T-helper 1 cell treated with Interleukin-12 subunit alpha and Interleukin-12 subunit beta and Interleukin-4 antibody, amounts not matched to agents 30 ng/mL and 1 ng/mL, for 36 hours (primary cell): Measurements from ENCODE around the gene RXRA. TPM values are rescaled to one million over a fixed set of nuclear protein-coding genes. Genes with fewer than 3 reads are reported as not detected.

Experiments used
- intact Hi-C: fragments of 100-400 bp; cut with micrococcal nuclease; formaldehyde crosslinking; loops from one replicate; pipeline ENCODE4 v1.15.1; 2024
- total RNA-seq: library from RNA; stranded (reverse); gene quantifications from 2 replicates; pipeline ENCODE4 v1.2.3, GENCODE V29; 2022

RXRA gene
- total RNA-seq, 1 donor from 2014 or later, result 2.0 TPM

GRCh38 chr9:134427153-134427782 is 101.0 kb downstream of the RXRA start:
- intact Hi-C loops, result no loop called here

GRCh38 chr9:134428559-134428958 is 102.3 kb downstream of the RXRA start:
- intact Hi-C loops, result no loop called here

GRCh38 chr9:134429007-134429406 is 102.8 kb downstream of the RXRA start:
- intact Hi-C loops, result no loop called here

GRCh38 chr9:134429481-134429880 is 103.2 kb downstream of the RXRA start:
- intact Hi-C loops, result no loop called here

- intact Hi-C loops, result no loop called here
These were observed 104.8 kb downstream of the RXRA start for GRCh38 chr9:134431095-134431494.

- intact Hi-C loops, result no loop called here
These were observed 105.4 kb downstream of the RXRA start for GRCh38 chr9:134431626-134432025.

GRCh38 chr9:134432471-134432870 is 106.2 kb downstream of the RXRA start:
- intact Hi-C loops, result no loop called here

- intact Hi-C loops, result no loop called here
These were observed 106.8 kb downstream of the RXRA start for GRCh38 chr9:134433101-134433500.

- intact Hi-C loops, result no loop called here
These were observed 107.9 kb downstream of the RXRA start for GRCh38 chr9:134433909-134434882.

GRCh38 chr9:134434894-134435506 is 108.7 kb downstream of the RXRA start:
- intact Hi-C loops, result no loop called here

GRCh38 chr9:134435550-134436378 is 109.5 kb downstream of the RXRA start:
- intact Hi-C loops, result no loop called here

- intact Hi-C loops, result no loop called here
These were observed 110.1 kb downstream of the RXRA start for GRCh38 chr9:134436379-134436762.

- intact Hi-C loops, result no loop called here
These were observed 110.7 kb downstream of the RXRA start for GRCh38 chr9:134436911-134437310.

- intact Hi-C loops, result no loop called here
These were observed 111.3 kb downstream of the RXRA start for GRCh38 chr9:134437403-134438194.

GRCh38 chr9:134438195-134438788 is 112.0 kb downstream of the RXRA start:
- intact Hi-C loops, result no loop called here

GRCh38 chr9:134439368-134439784 is 113.1 kb downstream of the RXRA start:
- intact Hi-C loops, result no loop called here

GRCh38 chr9:134440636-134441226 is 114.5 kb downstream of the RXRA start:
- intact Hi-C loops, result loop anchor here (5.0 kb wide), 1 partner anchor 373 kb away; the partner anchor contains the start of gene BRD3

- intact Hi-C loops, result loop anchor here (2.0 to 5.0 kb wide), 3 partner anchors 15 to 374 kb away; partner anchors contain the start of gene BRD3
These were observed 115.2 kb downstream of the RXRA start for GRCh38 chr9:134441227-134442084.
